Activated CD4-positive, alpha-beta T cell treated with anti-CD3 and anti-CD28 coated beads, Interleukin-2, amount 50 U/mL, for 16 hours (primary cell): ENCODE data around the gene ZNF653.

Experiments
- DNase-seq: peaks from one replicate; pipeline ENCODE4 v3.0.0-alpha.2; 2020

The ZNF653 gene

GRCh38 chr19:11513946-11514345, 8.3 kb upstream of the ZNF653 start:
- DNase-seq, result no peak

GRCh38 chr19:11510444-11510843, 4.8 kb upstream of the ZNF653 start:
- DNase-seq, result no peak

GRCh38 chr19:11507370-11508078, 1.9 kb upstream of the ZNF653 start:
- no peak for DNase-seq

- no peak for DNase-seq
Observed at GRCh38 chr19:11506967-11507366, 1.3 kb upstream of the ZNF653 start.

- no peak for DNase-seq
Observed at GRCh38 chr19:11506101-11506555, 489 bp upstream of the ZNF653 start.

- DNase-seq, result peak; percentile 97
Observed at GRCh38 chr19:11505032-11505503, 571 bp downstream of the ZNF653 start.

GRCh38 chr19:11504502-11505031, 1.1 kb downstream of the ZNF653 start:
- no peak for DNase-seq

GRCh38 chr19:11499890-11500420, 5.7 kb downstream of the ZNF653 start:
- no peak for DNase-seq

GRCh38 chr19:11499220-11499726, 6.4 kb downstream of the ZNF653 start:
- no peak for DNase-seq

- DNase-seq, result peak; percentile 73
Observed at GRCh38 chr19:11496391-11497163, 9.1 kb downstream of the ZNF653 start.

GRCh38 chr19:11495885-11496284, 9.8 kb downstream of the ZNF653 start:
- DNase-seq, result no peak

GRCh38 chr19:11495481-11495880, 10.2 kb downstream of the ZNF653 start:
- DNase-seq, result no peak

GRCh38 chr19:11494634-11495285, 10.9 kb downstream of the ZNF653 start:
- no peak for DNase-seq

- no peak for DNase-seq
Observed at GRCh38 chr19:11489378-11489777, 16.3 kb downstream of the ZNF653 start.

- no peak for DNase-seq
Observed at GRCh38 chr19:11486661-11487503, 18.8 kb downstream of the ZNF653 start.

GRCh38 chr19:11485245-11485837, 20.3 kb downstream of the ZNF653 start:
- no peak for DNase-seq

GRCh38 chr19:11483366-11484111, 22.1 kb downstream of the ZNF653 start:
- DNase-seq, result no peak

GRCh38 chr19:11482384-11483050, 23.1 kb downstream of the ZNF653 start:
- peak; percentile 92 for DNase-seq

- DNase-seq, result peak; percentile 86
Observed at GRCh38 chr19:11481534-11482383, 23.9 kb downstream of the ZNF653 start.
